ENCODE measurements around the gene SARNP.

GRCh38 chr12:55708695-55709233 lies 108.8 kb downstream of the SARNP start:
- no peak for TF ChIP-seq CTCF (IDR thresholded peaks at IDR 0.05)
- no peak for TF ChIP-seq POLR2AphosphoS5 (IDR thresholded peaks at IDR 0.05)
- no peak for TF ChIP-seq EP300 (IDR thresholded peaks at IDR 0.05; ENCODE audit: low read depth)
- no peak for TF ChIP-seq POLR2A (IDR thresholded peaks at IDR 0.05)

Measured in transverse colon (tissue), 4 donors.